ENCODE results near the gene PHAF1.
A peak's percentile ranks its signal among the peaks of the same experiment; 100 is the strongest.

The PHAF1 gene

GRCh38 chr16:67177743-67178699 lies 68.3 kb downstream of the PHAF1 start:
- DNase-seq (ENCODE audit: low read depth): peak; percentile 63
- Histone ChIP-seq H3K4me3 (ENCODE audit: low read length) (peak overlapping the region; percentile 62), H3K4me1 (ENCODE audit: control insufficient read depth, insufficient read depth, low read length) (peaks cover 34% of the 10 kb centered on the region), H3K9ac (ENCODE audit: low read length) (peak overlapping the region; percentile 36), H3K27me3 (replicated peaks; ENCODE audit: control insufficient read depth, insufficient read depth, low read length) (no peaks in the 10 kb centered on the region), H3K36me3 (ENCODE audit: control insufficient read depth, insufficient read depth, low read length, severe bottlenecking) (no peaks in the 10 kb centered on the region), H3K9me3 (ENCODE audit: control insufficient read depth, low read length) (no peaks in the 10 kb centered on the region)

- DNase-seq (ENCODE audit: low read depth): no peak
- no peaks in the 10 kb centered on the region for H3K9me3 ChIP-seq (ENCODE audit: control insufficient read depth, low read length)
- H3K4me1 ChIP-seq (ENCODE audit: control insufficient read depth, insufficient read depth, low read length): peaks cover 27% of the 10 kb centered on the region
- no peak overlapping the region for H3K9ac ChIP-seq (ENCODE audit: low read length)
- no peaks in the 10 kb centered on the region for H3K36me3 ChIP-seq (ENCODE audit: control insufficient read depth, insufficient read depth, low read length, severe bottlenecking)
- no peaks in the 10 kb centered on the region for H3K27me3 ChIP-seq (replicated peaks; ENCODE audit: control insufficient read depth, insufficient read depth, low read length)
- H3K4me3 ChIP-seq (ENCODE audit: low read length): no peak overlapping the region
Measured at GRCh38 chr16:67179421-67180080, 69.8 kb downstream of the PHAF1 start.

- Histone ChIP-seq H3K9me3 (ENCODE audit: control insufficient read depth, low read length) (no peaks in the 10 kb centered on the region), H3K9ac (ENCODE audit: low read length) (no peak overlapping the region), H3K36me3 (ENCODE audit: control insufficient read depth, insufficient read depth, low read length, severe bottlenecking) (no peaks in the 10 kb centered on the region), H3K4me3 (ENCODE audit: low read length) (no peak overlapping the region), H3K27me3 (replicated peaks; ENCODE audit: control insufficient read depth, insufficient read depth, low read length) (no peaks in the 10 kb centered on the region), H3K4me1 (ENCODE audit: control insufficient read depth, insufficient read depth, low read length) (peaks cover 32% of the 10 kb centered on the region)
- DNase-seq (ENCODE audit: low read depth): no peak
Measured at GRCh38 chr16:67180166-67180565, 70.4 kb downstream of the PHAF1 start.

- H3K9me3 ChIP-seq (ENCODE audit: control insufficient read depth, low read length): no peaks in the 10 kb centered on the region
- peak; percentile 81 for DNase-seq (ENCODE audit: low read depth)
- no peak overlapping the region for H3K9ac ChIP-seq (ENCODE audit: low read length)
- H3K27me3 ChIP-seq (replicated peaks; ENCODE audit: control insufficient read depth, insufficient read depth, low read length): no peaks in the 10 kb centered on the region
- H3K4me1 ChIP-seq (ENCODE audit: control insufficient read depth, insufficient read depth, low read length): peaks cover 37% of the 10 kb centered on the region
- H3K4me3 ChIP-seq (ENCODE audit: low read length): no peak overlapping the region
- H3K36me3 ChIP-seq (ENCODE audit: control insufficient read depth, insufficient read depth, low read length, severe bottlenecking): no peaks in the 10 kb centered on the region
Measured at GRCh38 chr16:67181346-67181745, 71.6 kb downstream of the PHAF1 start.

GRCh38 chr16:67182288-67182687 lies 72.5 kb downstream of the PHAF1 start:
- no peak overlapping the region for H3K9ac ChIP-seq (ENCODE audit: low read length)
- H3K9me3 ChIP-seq (ENCODE audit: control insufficient read depth, low read length): no peaks in the 10 kb centered on the region
- no peaks in the 10 kb centered on the region for H3K27me3 ChIP-seq (replicated peaks; ENCODE audit: control insufficient read depth, insufficient read depth, low read length)
- H3K36me3 ChIP-seq (ENCODE audit: control insufficient read depth, insufficient read depth, low read length, severe bottlenecking): no peaks in the 10 kb centered on the region
- peak; percentile 27 for DNase-seq (ENCODE audit: low read depth)
- H3K4me3 ChIP-seq (ENCODE audit: low read length): peak overlapping the region; percentile 86
- H3K4me1 ChIP-seq (ENCODE audit: control insufficient read depth, insufficient read depth, low read length): peaks cover 37% of the 10 kb centered on the region

- peaks cover 37% of the 10 kb centered on the region for H3K4me1 ChIP-seq (ENCODE audit: control insufficient read depth, insufficient read depth, low read length)
- H3K9me3 ChIP-seq (ENCODE audit: control insufficient read depth, low read length): no peaks in the 10 kb centered on the region
- H3K4me3 ChIP-seq (ENCODE audit: low read length): peak overlapping the region; percentile 86
- no peaks in the 10 kb centered on the region for H3K27me3 ChIP-seq (replicated peaks; ENCODE audit: control insufficient read depth, insufficient read depth, low read length)
- peak overlapping the region; percentile 86 for H3K9ac ChIP-seq (ENCODE audit: low read length)
- no peak for DNase-seq (ENCODE audit: low read depth)
- no peaks in the 10 kb centered on the region for H3K36me3 ChIP-seq (ENCODE audit: control insufficient read depth, insufficient read depth, low read length, severe bottlenecking)
Measured at GRCh38 chr16:67183284-67183626, 73.5 kb downstream of the PHAF1 start.

GRCh38 chr16:67183627-67184452 lies 74.1 kb downstream of the PHAF1 start, which contains the start of gene MATCAP1:
TSS of gene MATCAP1 (minus strand) at chr16:67183963. CDS start at chr16:67180610, 3,353 bp downstream.
- Histone ChIP-seq H3K9ac (ENCODE audit: low read length) (peak within 1 kb of the TSS; percentile 86), H3K4me3 (ENCODE audit: low read length) (peak within 1 kb of the TSS; percentile 86), H3K9me3 (ENCODE audit: control insufficient read depth, low read length) (no peaks in the 10 kb centered on the region), H3K4me1 (ENCODE audit: control insufficient read depth, insufficient read depth, low read length) (peaks cover 37% of the 10 kb centered on the region), H3K27me3 (replicated peaks; ENCODE audit: control insufficient read depth, insufficient read depth, low read length) (no peaks in the 10 kb centered on the region), H3K36me3 (ENCODE audit: control insufficient read depth, insufficient read depth, low read length, severe bottlenecking) (no peaks in the 10 kb centered on the region)
- peak; percentile 98 for DNase-seq (ENCODE audit: low read depth)

GRCh38 chr16:67184453-67184994 lies 74.8 kb downstream of the PHAF1 start:
- no peaks in the 10 kb centered on the region for H3K9me3 ChIP-seq (ENCODE audit: control insufficient read depth, low read length)
- no peaks in the 10 kb centered on the region for H3K36me3 ChIP-seq (ENCODE audit: control insufficient read depth, insufficient read depth, low read length, severe bottlenecking)
- DNase-seq (ENCODE audit: low read depth): no peak
- peak overlapping the region; percentile 86 for H3K9ac ChIP-seq (ENCODE audit: low read length)
- peaks cover 37% of the 10 kb centered on the region for H3K4me1 ChIP-seq (ENCODE audit: control insufficient read depth, insufficient read depth, low read length)
- no peaks in the 10 kb centered on the region for H3K27me3 ChIP-seq (replicated peaks; ENCODE audit: control insufficient read depth, insufficient read depth, low read length)
- H3K4me3 ChIP-seq (ENCODE audit: low read length): peak overlapping the region; percentile 86

- no peak overlapping the region for H3K9ac ChIP-seq (ENCODE audit: low read length)
- H3K9me3 ChIP-seq (ENCODE audit: control insufficient read depth, low read length): no peaks in the 10 kb centered on the region
- DNase-seq (ENCODE audit: low read depth): peak; percentile 98
- H3K27me3 ChIP-seq (replicated peaks; ENCODE audit: control insufficient read depth, insufficient read depth, low read length): no peaks in the 10 kb centered on the region
- H3K4me3 ChIP-seq (ENCODE audit: low read length): peak overlapping the region; percentile 86
- peaks cover 37% of the 10 kb centered on the region for H3K4me1 ChIP-seq (ENCODE audit: control insufficient read depth, insufficient read depth, low read length)
- no peaks in the 10 kb centered on the region for H3K36me3 ChIP-seq (ENCODE audit: control insufficient read depth, insufficient read depth, low read length, severe bottlenecking)
Measured at GRCh38 chr16:67184995-67185650, 75.4 kb downstream of the PHAF1 start.

GRCh38 chr16:67185651-67186134 lies 76.0 kb downstream of the PHAF1 start:
- peak overlapping the region; percentile 29 for H3K4me3 ChIP-seq (ENCODE audit: low read length)
- peaks cover 37% of the 10 kb centered on the region for H3K4me1 ChIP-seq (ENCODE audit: control insufficient read depth, insufficient read depth, low read length)
- no peaks in the 10 kb centered on the region for H3K36me3 ChIP-seq (ENCODE audit: control insufficient read depth, insufficient read depth, low read length, severe bottlenecking)
- H3K9me3 ChIP-seq (ENCODE audit: control insufficient read depth, low read length): no peaks in the 10 kb centered on the region
- no peak for DNase-seq (ENCODE audit: low read depth)
- no peak overlapping the region for H3K9ac ChIP-seq (ENCODE audit: low read length)
- H3K27me3 ChIP-seq (replicated peaks; ENCODE audit: control insufficient read depth, insufficient read depth, low read length): no peaks in the 10 kb centered on the region

All from adipocyte (in vitro differentiated cells).